Glutamatergic neuron (in vitro differentiated cells): Measurements from ENCODE around the gene AMER2. TPM values are rescaled to one million over a fixed set of nuclear protein-coding genes. Genes with fewer than 3 reads are reported as not detected.

Experiments used
- DNase-seq: peaks from one replicate; pipeline ENCODE4 v3.0.0; 2022
- H3K27ac Mint-ChIP-seq: one replicate; pipeline ENCODE4 v1.8.0; 2020; ENCODE audit warnings: mild to moderate bottlenecking, mixed read lengths, inconsistent platforms; ENCODE audit not compliant: unreplicated experiment
- H3K27me3 Mint-ChIP-seq: one replicate; pipeline ENCODE4 v1.8.0; 2020; ENCODE audit warnings: mild to moderate bottlenecking, moderate library complexity, mixed read lengths, inconsistent platforms; ENCODE audit not compliant: unreplicated experiment
- H3K36me3 Mint-ChIP-seq: one replicate; pipeline ENCODE4 v1.8.0; 2020; ENCODE audit warnings: mild to moderate bottlenecking, mixed read lengths, inconsistent platforms; ENCODE audit not compliant: unreplicated experiment
- H3K4me1 Mint-ChIP-seq: one replicate; pipeline ENCODE4 v1.8.0; 2020; ENCODE audit warnings: mild to moderate bottlenecking, low read depth, mixed read lengths, inconsistent platforms; ENCODE audit not compliant: unreplicated experiment
- H3K4me3 Mint-ChIP-seq: one replicate; pipeline ENCODE4 v1.8.0; 2020; ENCODE audit warnings: mild to moderate bottlenecking, mixed read lengths, inconsistent platforms; ENCODE audit not compliant: unreplicated experiment
- H3K9me3 Mint-ChIP-seq: one replicate; pipeline ENCODE4 v1.8.0; 2020; ENCODE audit warnings: mild to moderate bottlenecking, moderate library complexity, mixed read lengths, inconsistent platforms; ENCODE audit not compliant: unreplicated experiment
- total RNA-seq: library from RNA; stranded (reverse); fragmentation: NEBNext Ultra II Directional; extraction: Animal tissue kit (Norgen Biotek cat#: 25700); gene quantifications from one replicate; pipeline ENCODE4 v1.2.1, GENCODE V29; 2021; ENCODE audit not compliant: unreplicated experiment
- TF ChIP-seq, protein P1 (sequence below): fragments of 200-600 bp; sonication (generic); IDR thresholded peaks from one replicate; pipeline ENCODE4 v1.5.0; 2021; ENCODE audit not compliant: partially characterized antibody, unreplicated experiment

Gene AMER2
- total RNA-seq, 1 donor from 2014 or later: 1.5 TPM

DNA sequence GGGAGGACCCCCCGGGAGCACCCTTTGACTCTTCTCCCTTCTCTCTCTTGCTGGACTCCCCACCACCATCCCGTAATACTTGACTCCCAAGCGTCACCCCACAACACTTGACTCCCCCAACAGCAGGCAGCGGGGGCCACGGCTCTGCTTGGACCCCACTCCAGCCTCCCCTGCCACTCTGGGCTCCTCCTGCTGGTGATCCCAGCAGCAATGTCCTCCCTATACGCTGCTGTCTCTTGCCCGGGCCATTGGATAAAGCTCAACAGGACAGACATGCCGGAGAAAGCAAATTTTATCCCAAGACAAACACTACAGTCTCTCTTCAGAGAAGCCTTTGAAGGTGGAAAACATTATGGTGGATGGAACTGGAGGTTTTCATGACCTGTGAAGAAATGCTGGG, 20.4 kb upstream of the AMER2 start:
- TF ChIP-seq, protein P1, sequence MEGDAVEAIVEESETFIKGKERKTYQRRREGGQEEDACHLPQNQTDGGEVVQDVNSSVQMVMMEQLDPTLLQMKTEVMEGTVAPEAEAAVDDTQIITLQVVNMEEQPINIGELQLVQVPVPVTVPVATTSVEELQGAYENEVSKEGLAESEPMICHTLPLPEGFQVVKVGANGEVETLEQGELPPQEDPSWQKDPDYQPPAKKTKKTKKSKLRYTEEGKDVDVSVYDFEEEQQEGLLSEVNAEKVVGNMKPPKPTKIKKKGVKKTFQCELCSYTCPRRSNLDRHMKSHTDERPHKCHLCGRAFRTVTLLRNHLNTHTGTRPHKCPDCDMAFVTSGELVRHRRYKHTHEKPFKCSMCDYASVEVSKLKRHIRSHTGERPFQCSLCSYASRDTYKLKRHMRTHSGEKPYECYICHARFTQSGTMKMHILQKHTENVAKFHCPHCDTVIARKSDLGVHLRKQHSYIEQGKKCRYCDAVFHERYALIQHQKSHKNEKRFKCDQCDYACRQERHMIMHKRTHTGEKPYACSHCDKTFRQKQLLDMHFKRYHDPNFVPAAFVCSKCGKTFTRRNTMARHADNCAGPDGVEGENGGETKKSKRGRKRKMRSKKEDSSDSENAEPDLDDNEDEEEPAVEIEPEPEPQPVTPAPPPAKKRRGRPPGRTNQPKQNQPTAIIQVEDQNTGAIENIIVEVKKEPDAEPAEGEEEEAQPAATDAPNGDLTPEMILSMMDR: no peak
- Mint-ChIP-seq H3K9me3 (peaks cover 3% of the 10 kb centered on the region), H3K36me3 (peaks cover 12% of the 10 kb centered on the region), H3K4me3 (no peak overlapping the region), H3K27me3 (peaks cover 8% of the 10 kb centered on the region), H3K27ac (no peak overlapping the region), H3K4me1 (peaks cover 22% of the 10 kb centered on the region)
- DNase-seq: no peak

DNA sequence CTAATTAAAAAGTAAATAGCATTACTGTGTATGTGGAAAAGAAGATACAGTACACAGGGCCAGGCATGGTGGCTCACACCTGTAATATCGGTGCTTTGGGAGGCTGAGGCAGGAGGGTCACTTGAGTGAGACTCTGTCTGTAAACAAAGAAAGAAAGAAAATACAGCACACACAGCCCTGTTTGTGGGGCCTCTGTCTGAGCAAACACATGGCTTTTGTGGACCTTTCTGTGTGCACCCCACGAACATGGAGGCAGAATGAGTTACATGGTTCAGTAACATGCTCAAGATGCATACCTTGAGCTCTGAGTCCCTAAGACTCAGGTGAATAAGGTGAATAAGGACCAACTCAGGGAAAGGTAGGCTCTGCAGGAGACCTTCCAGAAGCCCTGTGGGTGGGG, 20.0 kb upstream of the AMER2 start:
- Mint-ChIP-seq H3K36me3 (peaks cover 12% of the 10 kb centered on the region), H3K27ac (no peak overlapping the region), H3K4me1 (peaks cover 22% of the 10 kb centered on the region), H3K9me3 (peaks cover 3% of the 10 kb centered on the region), H3K27me3 (peaks cover 8% of the 10 kb centered on the region), H3K4me3 (no peak overlapping the region)
- DNase-seq: no peak
- TF ChIP-seq, protein P1: no peak

DNA sequence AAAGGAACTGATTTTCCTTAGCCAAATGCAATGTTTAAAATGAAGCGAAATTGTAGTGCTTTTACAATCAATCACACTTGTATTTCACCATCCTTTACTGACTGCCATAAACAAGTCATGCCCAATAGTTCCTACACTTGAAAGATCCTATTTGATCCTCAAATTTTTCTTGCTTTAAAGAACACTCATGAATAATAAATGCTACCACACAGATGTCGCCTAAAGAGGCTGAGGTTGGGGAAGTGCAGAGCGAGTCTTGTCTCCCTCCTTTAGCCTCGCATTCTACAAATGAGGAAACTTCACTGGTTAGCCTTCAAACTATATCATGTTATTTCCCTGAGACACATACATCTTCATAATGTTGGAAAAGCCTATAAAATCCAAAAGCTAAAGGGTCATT, 18.7 kb upstream of the AMER2 start:
- peaks cover 8% of the 10 kb centered on the region for H3K27me3 Mint-ChIP-seq
- peaks cover 22% of the 10 kb centered on the region for H3K4me1 Mint-ChIP-seq
- H3K27ac Mint-ChIP-seq: peak overlapping the region; percentile 68
- TF ChIP-seq, protein P1: no peak
- peaks cover 12% of the 10 kb centered on the region for H3K36me3 Mint-ChIP-seq
- peak overlapping the region; percentile 67 for H3K4me3 Mint-ChIP-seq
- H3K9me3 Mint-ChIP-seq: peaks cover 3% of the 10 kb centered on the region
- no peak for DNase-seq

DNA sequence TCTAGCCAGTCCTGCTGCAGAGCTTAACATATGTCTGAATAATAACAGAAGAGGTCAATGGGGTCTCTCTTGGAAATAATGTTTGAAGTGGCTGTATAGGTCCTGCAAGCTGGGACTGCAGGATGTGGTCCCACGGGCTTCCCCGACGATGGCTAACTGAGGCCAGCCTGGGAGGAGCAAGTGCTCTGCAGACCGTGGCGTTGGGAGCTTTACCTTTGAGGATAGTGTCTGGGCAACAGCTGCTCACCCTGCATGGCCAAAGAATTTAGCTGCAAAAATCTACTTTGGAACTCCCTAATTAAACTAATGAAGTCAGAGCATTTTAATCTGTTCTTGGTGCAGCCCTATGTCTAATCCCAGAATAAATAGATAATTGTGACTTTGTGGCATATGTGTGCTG, 18.2 kb upstream of the AMER2 start:
- Mint-ChIP-seq H3K27me3 (peaks cover 8% of the 10 kb centered on the region), H3K27ac (peak overlapping the region; percentile 68), H3K4me3 (peak overlapping the region; percentile 67), H3K36me3 (peaks cover 12% of the 10 kb centered on the region), H3K4me1 (peaks cover 22% of the 10 kb centered on the region), H3K9me3 (peaks cover 3% of the 10 kb centered on the region)
- DNase-seq: peak; percentile 35
- TF ChIP-seq, protein P1: no peak

- TF ChIP-seq, protein P1: no peak
- Mint-ChIP-seq H3K9me3 (peaks cover 3% of the 10 kb centered on the region), H3K4me1 (peaks cover 17% of the 10 kb centered on the region), H3K27ac (no peak overlapping the region), H3K4me3 (no peak overlapping the region), H3K27me3 (peaks cover 4% of the 10 kb centered on the region), H3K36me3 (peaks cover 5% of the 10 kb centered on the region)
- DNase-seq: no peak
Measured at GRCh38 chr13:25187596-25187995, 15.5 kb upstream of the AMER2 start.
